H9 (cell line): ENCODE results near the gene TBC1D1. TPM values are rescaled to one million over a fixed set of nuclear protein-coding genes. Genes with fewer than 3 reads are reported as not detected.
A peak's percentile ranks its signal among the peaks of the same experiment; 100 is the strongest.

Source experiments
- DNase-seq: peaks from one replicate; pipeline ENCODE4 v3.0.0-alpha.2; 2017
- H2AFZ ChIP-seq: one replicate; pipeline ENCODE4 v1.6.1; 2013; ENCODE audit warnings: mild to moderate bottlenecking, low read length, control low read depth, moderate library complexity
- H2AK5ac ChIP-seq: 2 replicates; pipeline ENCODE4 v1.6.1; 2013; ENCODE audit warnings: low read length, control low read depth, mixed read lengths; ENCODE audit not compliant: insufficient read length
- H2BK120ac ChIP-seq: one replicate; pipeline ENCODE4 v1.6.1; 2013; ENCODE audit warnings: low read depth, mild to moderate bottlenecking, low read length, control low read depth, inconsistent platforms; ENCODE audit not compliant: poor library complexity, severe bottlenecking
- H2BK12ac ChIP-seq: 2 replicates; pipeline ENCODE4 v1.6.1; 2013; ENCODE audit warnings: low read length, control low read depth, mixed read lengths, low read depth; ENCODE audit not compliant: insufficient read length
- H2BK15ac ChIP-seq: 2 replicates; pipeline ENCODE4 v1.6.1; 2013; ENCODE audit warnings: low read depth, low read length, control low read depth
- H2BK20ac ChIP-seq: one replicate; pipeline ENCODE4 v1.6.1; 2013; ENCODE audit warnings: low read depth, mild to moderate bottlenecking, low read length, control low read depth, inconsistent platforms; ENCODE audit not compliant: poor library complexity, severe bottlenecking
- H2BK5ac ChIP-seq: 2 replicates; pipeline ENCODE4 v1.6.1; 2013; ENCODE audit warnings: low read length, control low read depth, mixed read lengths; ENCODE audit not compliant: insufficient read length
- H3K14ac ChIP-seq: 2 replicates; pipeline ENCODE4 v1.6.1; 2013; ENCODE audit warnings: low read length, control low read depth; ENCODE audit not compliant: insufficient read depth
- H3K18ac ChIP-seq: 2 replicates; pipeline ENCODE4 v1.6.1; 2013; ENCODE audit warnings: low read depth, mild to moderate bottlenecking, mixed read lengths, low read length, control low read depth; ENCODE audit not compliant: insufficient read length
- H3K23ac ChIP-seq: 2 replicates; pipeline ENCODE4 v1.6.1; 2013; ENCODE audit warnings: low read length, control low read depth, mixed read lengths, low read depth; ENCODE audit not compliant: insufficient read length
- H3K23me2 ChIP-seq: 2 replicates; pipeline ENCODE4 v1.6.1; 2013; ENCODE audit warnings: low read depth, mild to moderate bottlenecking, mixed read lengths, low read length, control low read depth; ENCODE audit not compliant: insufficient read length, poor library complexity, severe bottlenecking
- H3K27ac ChIP-seq: 2 replicates; pipeline ENCODE4 v1.5.1; 2013; ENCODE audit warnings: low read length, control low read depth, mixed read lengths, low read depth; ENCODE audit not compliant: insufficient read length
- H3K27me3 ChIP-seq: 2 replicates; pipeline ENCODE4 v1.6.1; 2013; ENCODE audit warnings: low read length, control low read depth, inconsistent platforms; ENCODE audit not compliant: insufficient read depth
- H3K4ac ChIP-seq: 2 replicates; pipeline ENCODE4 v1.6.1; 2013; ENCODE audit warnings: low read depth, mild to moderate bottlenecking, control low read depth, inconsistent platforms, low read length, moderate library complexity
- H3K4me1 ChIP-seq: 2 replicates; pipeline ENCODE4 v1.6.1; 2013; ENCODE audit warnings: low read length, control low read depth, inconsistent platforms; ENCODE audit not compliant: insufficient read depth
- H3K4me2 ChIP-seq: 2 replicates; pipeline ENCODE4 v1.6.1; 2013; ENCODE audit warnings: low read length, control low read depth, mixed read lengths; ENCODE audit not compliant: insufficient read length, insufficient read depth
- H3K56ac ChIP-seq: 2 replicates; pipeline ENCODE4 v1.6.1; 2013; ENCODE audit warnings: low read depth, mild to moderate bottlenecking, mixed read lengths, low read length, control low read depth; ENCODE audit not compliant: insufficient read length
- H3K79me1 ChIP-seq: 2 replicates; pipeline ENCODE4 v1.6.1; 2013; ENCODE audit warnings: low read depth, mild to moderate bottlenecking, moderate library complexity, low read length, control low read depth, inconsistent platforms; ENCODE audit not compliant: insufficient read depth, poor library complexity, severe bottlenecking
- H3K79me2 ChIP-seq: 2 replicates; pipeline ENCODE4 v1.6.1; 2013; ENCODE audit warnings: low read length, control low read depth, inconsistent platforms; ENCODE audit not compliant: insufficient read depth
- H3K9ac ChIP-seq: 2 replicates; pipeline ENCODE4 v1.6.1; 2013; ENCODE audit warnings: low read length, control low read depth, mixed read lengths; ENCODE audit not compliant: insufficient read length; ENCODE audit errors: extremely low read depth
- H3K9me3 ChIP-seq: one replicate; pipeline ENCODE4 v1.6.1; 2013; ENCODE audit warnings: low read depth, low read length, inconsistent platforms; ENCODE audit not compliant: control insufficient read depth
- H3T11ph ChIP-seq: one replicate; pipeline ENCODE4 v1.6.1; 2013; ENCODE audit warnings: mild to moderate bottlenecking, low read length, control low read depth, inconsistent platforms
- H4K20me1 ChIP-seq: one replicate; pipeline ENCODE4 v1.6.1; 2013; ENCODE audit not compliant: control insufficient read depth, insufficient read length, insufficient read depth
- H4K5ac ChIP-seq: 2 replicates; pipeline ENCODE4 v1.6.1; 2013; ENCODE audit warnings: low read depth, mild to moderate bottlenecking, mixed read lengths, low read length, control low read depth; ENCODE audit not compliant: insufficient read length
- H4K8ac ChIP-seq: replicated peaks from 2 replicates; pipeline ENCODE4 v1.6.1; 2013; ENCODE audit warnings: low read length, control low read depth, mixed read lengths, low read depth; ENCODE audit not compliant: insufficient read length
- H4K91ac ChIP-seq: 2 replicates; pipeline ENCODE4 v1.6.1; 2013; ENCODE audit warnings: low read depth, mild to moderate bottlenecking, moderate library complexity, mixed read lengths, low read length, control low read depth; ENCODE audit not compliant: insufficient read length
- H3K27ac Mint-ChIP-seq, 3 experiments: 2 replicates in 2 of 3; 3 replicates in 1 of 3; pipeline ENCODE4 v1.8.0; 2020 to 2021; ENCODE audit warnings: mixed read lengths in 3 of 3, mild to moderate bottlenecking in 1 of 3, moderate library complexity in 1 of 3
- H3K27me3 Mint-ChIP-seq: 2 replicates; pipeline ENCODE4 v1.8.0; 2021; ENCODE audit warnings: low read depth, mild to moderate bottlenecking, moderate library complexity, mixed read lengths
- H3K36me3 Mint-ChIP-seq, 3 experiments: 2 replicates in 2 of 3; 3 replicates in 1 of 3; pipeline ENCODE4 v1.8.0; 2020 to 2021; ENCODE audit warnings: low read depth in 3 of 3, mixed read lengths in 3 of 3; ENCODE audit not compliant: insufficient read depth in 1 of 3
- H3K4me1 Mint-ChIP-seq, 2 experiments: 2 replicates each; pipeline ENCODE4 v1.8.0; 2020; ENCODE audit warnings: mixed read lengths in 2 of 2
- H3K4me3 Mint-ChIP-seq, 2 experiments: 2 replicates in 1 of 2; 3 replicates in 1 of 2; pipeline ENCODE4 v1.8.0; 2020 to 2021; ENCODE audit warnings: mild to moderate bottlenecking in 2 of 2, mixed read lengths in 2 of 2, moderate library complexity in 1 of 2
- H3K9me3 Mint-ChIP-seq, 2 experiments: 2 replicates in 1 of 2; 3 replicates in 1 of 2; pipeline ENCODE4 v1.8.0; 2020; ENCODE audit warnings: mild to moderate bottlenecking in 2 of 2, mixed read lengths in 2 of 2, moderate library complexity in 1 of 2
- WGBS: extraction: QIAGEN DNeasy Blood & Tissue Kit; methylation state at CpG from one replicate; pipeline ENCODE4 v1.1.7; 2013; ENCODE audit warnings: missing lambda C conversion rate, low lambda C conversion rate, mixed read lengths; ENCODE audit not compliant: insufficient read length; ENCODE audit errors: extremely low coverage; 5-methylcytosine and 5-hydroxymethylcytosine counted together
- total RNA-seq: library from RNA; stranded (reverse); gene quantifications from 2 replicates; pipeline ENCODE4 v1.2.1, GENCODE V29; 2021
- TF ChIP-seq, protein P1 (sequence below): fragments of 200-600 bp; sonication (generic); conservative IDR thresholded peaks from 3 replicates; pipeline ENCODE4 v1.8.0; 2021; ENCODE audit warnings: antibody characterized with exemption, mild to moderate bottlenecking

TBC1D1 gene
- total RNA-seq, 1 experiment from 2014 or later, result 109 TPM

DNA sequence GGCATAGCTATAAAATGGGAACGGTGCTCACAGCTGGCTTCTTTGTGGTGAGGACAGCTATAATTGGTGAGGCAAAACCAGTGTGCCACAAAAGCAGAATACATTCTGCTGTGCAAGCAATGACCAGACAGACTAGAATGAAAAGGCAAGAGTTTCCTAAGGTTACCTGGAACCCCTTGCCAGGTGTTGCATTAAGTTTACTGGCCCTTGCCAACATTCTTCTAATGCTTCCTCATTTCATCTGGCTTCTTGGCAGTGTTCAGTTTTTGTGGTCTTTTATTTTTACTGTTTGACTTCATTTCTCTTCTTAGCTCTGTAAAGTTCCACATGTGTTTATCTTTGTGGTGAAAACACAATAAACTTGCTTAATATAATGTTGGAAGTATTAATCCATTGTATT lies 200.8 kb downstream of the TBC1D1 start:
- Histone ChIP-seq H3K79me2 (no peaks in the 10 kb centered on the region), H3K18ac (no peak overlapping the region), H3K27ac (no peak overlapping the region), H3T11ph (no peak overlapping the region), H3K23ac (no peak overlapping the region), H4K5ac (no peak overlapping the region), H2BK120ac (no peak overlapping the region), H4K91ac (no peak overlapping the region), H3K56ac (no peak overlapping the region), H3K9ac (no peak overlapping the region), H3K4ac (no peak overlapping the region), H3K9me3 (no peaks in the 10 kb centered on the region), H3K79me1 (no peaks in the 10 kb centered on the region), H2BK15ac (no peak overlapping the region), H3K23me2 (no peaks in the 10 kb centered on the region), H3K4me1 (peaks cover 7% of the 10 kb centered on the region; the same call in 1 of the 2 replicates), H4K8ac (no peak overlapping the region), H2BK5ac (no peak overlapping the region), H2BK20ac (no peak overlapping the region), H4K20me1 (no peaks in the 10 kb centered on the region), H3K4me2 (no peak overlapping the region), H2BK12ac (no peak overlapping the region), H2AFZ (no peak overlapping the region), H3K27me3 (no peaks in the 10 kb centered on the region), H2AK5ac (no peak overlapping the region), H3K14ac (no peak overlapping the region)
- peaks cover 21 to 24% of the 10 kb centered on the region in 2 experiments for H3K4me1 Mint-ChIP-seq
- TF ChIP-seq, protein P1, sequence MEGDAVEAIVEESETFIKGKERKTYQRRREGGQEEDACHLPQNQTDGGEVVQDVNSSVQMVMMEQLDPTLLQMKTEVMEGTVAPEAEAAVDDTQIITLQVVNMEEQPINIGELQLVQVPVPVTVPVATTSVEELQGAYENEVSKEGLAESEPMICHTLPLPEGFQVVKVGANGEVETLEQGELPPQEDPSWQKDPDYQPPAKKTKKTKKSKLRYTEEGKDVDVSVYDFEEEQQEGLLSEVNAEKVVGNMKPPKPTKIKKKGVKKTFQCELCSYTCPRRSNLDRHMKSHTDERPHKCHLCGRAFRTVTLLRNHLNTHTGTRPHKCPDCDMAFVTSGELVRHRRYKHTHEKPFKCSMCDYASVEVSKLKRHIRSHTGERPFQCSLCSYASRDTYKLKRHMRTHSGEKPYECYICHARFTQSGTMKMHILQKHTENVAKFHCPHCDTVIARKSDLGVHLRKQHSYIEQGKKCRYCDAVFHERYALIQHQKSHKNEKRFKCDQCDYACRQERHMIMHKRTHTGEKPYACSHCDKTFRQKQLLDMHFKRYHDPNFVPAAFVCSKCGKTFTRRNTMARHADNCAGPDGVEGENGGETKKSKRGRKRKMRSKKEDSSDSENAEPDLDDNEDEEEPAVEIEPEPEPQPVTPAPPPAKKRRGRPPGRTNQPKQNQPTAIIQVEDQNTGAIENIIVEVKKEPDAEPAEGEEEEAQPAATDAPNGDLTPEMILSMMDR, result no peak
- DNase-seq, result no peak
- no CpG with 5 or more reads among the region's 1 CpG for WGBS
- H3K27me3 Mint-ChIP-seq, result no peaks in the 10 kb centered on the region
- H3K4me3 Mint-ChIP-seq, result no peak overlapping the region
- peak overlapping the region in 1 of 3 experiments; percentile 42; a peak in 1 of 7 replicates for H3K27ac Mint-ChIP-seq
- H3K36me3 Mint-ChIP-seq, result peaks cover 15 to 37% (median 28%) of the 10 kb centered on the region in 3 experiments
- 0 out of 5 replicates have a peak, but pooled peaks cover 0 to 2% of the 10 kb centered on the region in 2 experiments for H3K9me3 Mint-ChIP-seq
